DMS 273 (cell line): ENCODE results near the gene BLOC1S3.
"Not testable (repeated sequence)": the region's sequence is repeated elsewhere in the genome, so short reads cannot be mapped to it uniquely, and the experiment has no call there.

Experiments used
- DNase-seq: peaks from one replicate; lab custom pipeline; 2025; ENCODE audit not compliant: unreplicated experiment; lab: John Stamatoyannopoulos, UW

BLOC1S3 gene

GRCh38 chr19:45218911-45219743 is 40.5 kb downstream of the BLOC1S3 start:
- DNase-seq: no peak

GRCh38 chr19:45222724-45223123 is 44.1 kb downstream of the BLOC1S3 start:
- DNase-seq: no peak

- DNase-seq: no peak
These were observed 45.3 kb downstream of the BLOC1S3 start for GRCh38 chr19:45223879-45224278.

GRCh38 chr19:45224645-45225044 is 46.1 kb downstream of the BLOC1S3 start:
- no peak for DNase-seq

GRCh38 chr19:45229056-45229455 is 50.5 kb downstream of the BLOC1S3 start:
- not testable (repeated sequence) for DNase-seq
